ENCODE measurements around the gene ISG15. TPM values are rescaled to one million over a fixed set of nuclear protein-coding genes. Genes with fewer than 3 reads are reported as not detected.

ISG15 gene
- total and polyA plus RNA-seq, 2 of the 13 experiments (the other 11 are each of a cell fraction or from before 2014, with no cell fraction given), result 42.1 to 54.9 TPM

GRCh38 chr1:1059494-1060280, 46.4 kb downstream of the ISG15 start (continued):
- TF ChIP-seq ATF2 (CRISPR knock-in tag; IDR thresholded peaks at IDR 0.05), result no peak
- peak; percentile 33; the same call in 1 of the 2 replicates for TF ChIP-seq PATZ1 (CRISPR knock-in tag; IDR thresholded peaks at IDR 0.05)
- TF ChIP-seq ZFP91 (CRISPR knock-in tag; IDR thresholded peaks at IDR 0.05; ENCODE audit: borderline replicate concordance), result peak; percentile 99
- 0 out of 2 replicates have a peak, but pooled peaks have one; percentile 10 for TF ChIP-seq E2F5 (CRISPR knock-in tag; conservative IDR thresholded peaks at IDR 0.05)
- 0 out of 2 replicates have a peak, but pooled peaks have one; percentile 24 for TF ChIP-seq CENPT (CRISPR knock-in tag; IDR thresholded peaks at IDR 0.05; ENCODE audit: low read depth)
- peak; percentile 97 for TF ChIP-seq HNRNPLL (IDR thresholded peaks at IDR 0.05; ENCODE audit: low read depth, low read length, poor library complexity, severe bottlenecking)
- peak; percentile 89 for TF ChIP-seq RBFOX2 (IDR thresholded peaks at IDR 0.05; ENCODE audit: low read depth, low read length)
- peak; percentile 52; the same call in 1 of the 2 replicates for TF ChIP-seq ARID4A (CRISPR knock-in tag; IDR thresholded peaks at IDR 0.05; ENCODE audit: borderline replicate concordance)
- TF ChIP-seq ZNF879 (CRISPR knock-in tag; IDR thresholded peaks at IDR 0.05), result peak; percentile 46; the same call in 1 of the 2 replicates
- no peak for TF ChIP-seq ZBTB38 (CRISPR knock-in tag; IDR thresholded peaks at IDR 0.05)
- TF ChIP-seq MTA1 (CRISPR knock-in tag; IDR thresholded peaks at IDR 0.05; ENCODE audit: borderline replicate concordance), result no peak; the same call in 1 of the 2 replicates
- TF ChIP-seq NRL (CRISPR knock-in tag; IDR thresholded peaks at IDR 0.05; ENCODE audit: borderline replicate concordance), result peak; percentile 49
- no peak for TF ChIP-seq HNF4G (IDR thresholded peaks at IDR 0.05; ENCODE audit: borderline replicate concordance, low read depth, low read length)
- TF ChIP-seq HNF4G (CRISPR knock-in tag; IDR thresholded peaks at IDR 0.05; ENCODE audit: borderline replicate concordance, low read depth), result no peak

Data from HepG2 (cell line).